SU-DHL-6 (cell line): ENCODE results near the gene MYO18A.

Experiments
- EZH2phosphoT487 ChIP-seq: fragments of 200-600 bp; sonication (generic), shearing (Covaris generic); conservative IDR thresholded peaks from 2 replicates; pipeline ENCODE4 v1.6.1; 2018; ENCODE audit warnings: mild to moderate bottlenecking, antibody characterized with exemption, low read length, moderate library complexity, mixed read lengths
- TF ChIP-seq, protein P1 (sequence below): fragments of 200-600 bp; sonication (generic); IDR thresholded peaks from one replicate; pipeline ENCODE4 v1.5.1; 2017; ENCODE audit warnings: antibody characterized with exemption, mild to moderate bottlenecking, low read length, moderate library complexity; ENCODE audit not compliant: insufficient read depth, poor library complexity, severe bottlenecking

DNA sequence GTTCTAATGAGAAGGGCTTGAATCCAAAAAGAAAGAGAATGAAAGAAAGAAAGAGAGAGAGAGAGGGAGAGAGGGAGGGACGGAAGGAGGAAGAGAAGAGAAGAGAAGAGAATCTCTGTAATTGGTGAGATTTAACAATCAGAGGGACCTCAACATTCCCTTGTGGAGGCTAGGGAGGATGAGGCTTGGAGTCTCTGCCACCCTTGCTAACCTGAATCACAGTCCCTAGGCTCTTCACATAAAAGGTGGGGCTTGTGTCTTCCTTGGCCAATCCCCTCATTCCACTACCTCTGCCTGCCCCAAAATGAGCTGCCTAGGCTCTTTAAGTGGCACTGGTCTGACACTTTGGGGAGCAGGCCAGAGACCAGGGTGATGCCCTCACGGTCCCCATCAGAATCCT lies 107.2 kb downstream of the MYO18A start:
- TF ChIP-seq, protein P1, sequence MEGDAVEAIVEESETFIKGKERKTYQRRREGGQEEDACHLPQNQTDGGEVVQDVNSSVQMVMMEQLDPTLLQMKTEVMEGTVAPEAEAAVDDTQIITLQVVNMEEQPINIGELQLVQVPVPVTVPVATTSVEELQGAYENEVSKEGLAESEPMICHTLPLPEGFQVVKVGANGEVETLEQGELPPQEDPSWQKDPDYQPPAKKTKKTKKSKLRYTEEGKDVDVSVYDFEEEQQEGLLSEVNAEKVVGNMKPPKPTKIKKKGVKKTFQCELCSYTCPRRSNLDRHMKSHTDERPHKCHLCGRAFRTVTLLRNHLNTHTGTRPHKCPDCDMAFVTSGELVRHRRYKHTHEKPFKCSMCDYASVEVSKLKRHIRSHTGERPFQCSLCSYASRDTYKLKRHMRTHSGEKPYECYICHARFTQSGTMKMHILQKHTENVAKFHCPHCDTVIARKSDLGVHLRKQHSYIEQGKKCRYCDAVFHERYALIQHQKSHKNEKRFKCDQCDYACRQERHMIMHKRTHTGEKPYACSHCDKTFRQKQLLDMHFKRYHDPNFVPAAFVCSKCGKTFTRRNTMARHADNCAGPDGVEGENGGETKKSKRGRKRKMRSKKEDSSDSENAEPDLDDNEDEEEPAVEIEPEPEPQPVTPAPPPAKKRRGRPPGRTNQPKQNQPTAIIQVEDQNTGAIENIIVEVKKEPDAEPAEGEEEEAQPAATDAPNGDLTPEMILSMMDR = no peak
- TF ChIP-seq EZH2phosphoT487 = no peak
